Omental fat pad (tissue), 4 donors: ENCODE measurements around the gene C16orf92. TPM values are rescaled to one million over a fixed set of nuclear protein-coding genes. Genes with fewer than 3 reads are reported as not detected.
"Not testable (repeated sequence)": the region's sequence is repeated elsewhere in the genome, so short reads cannot be mapped to it uniquely, and the experiment has no call there.

Source experiments
- ATAC-seq: fragments of 150-250 bp; one replicate; pipeline ENCODE4 v1.9.1; 2016; ENCODE audit warnings: mild to moderate bottlenecking, moderate library complexity; ENCODE audit not compliant: low FRiP score
- DNase-seq: peaks from one replicate; pipeline ENCODE4 v3.0.0-alpha.2; 2019; ENCODE audit warnings: low spot score
- total RNA-seq, 4 donors: library from RNA; depleted of rRNA; stranded (reverse); fragments of >200 nt; gene quantifications; one replicate each; pipeline ENCODE4 v1.1.0, GENCODE V29; 2016
- TF ChIP-seq, protein P1 (sequence below), 3 donors: fragments of 450-650 bp; IDR thresholded peaks; one replicate each; pipeline ENCODE4 v1.5.1; 2016 to 2017; ENCODE audit warnings: antibody characterized with exemption in 3 of 3, mild to moderate bottlenecking in 3 of 3, moderate library complexity in 2 of 3

The C16orf92 gene
- total RNA-seq, 4 donors from 2014 or later = not detected

GRCh38 chr16:30011714-30012504 lies 11.1 kb upstream of the C16orf92 start:
- no peak for DNase-seq
- no peak for ATAC-seq

GRCh38 chr16:30012598-30012997 lies 10.4 kb upstream of the C16orf92 start:
- not testable (repeated sequence) for ATAC-seq, DNase-seq

More at GRCh38 chr16:30011714-30012504, 11.1 kb upstream of the C16orf92 start:
- TF ChIP-seq, protein P1, sequence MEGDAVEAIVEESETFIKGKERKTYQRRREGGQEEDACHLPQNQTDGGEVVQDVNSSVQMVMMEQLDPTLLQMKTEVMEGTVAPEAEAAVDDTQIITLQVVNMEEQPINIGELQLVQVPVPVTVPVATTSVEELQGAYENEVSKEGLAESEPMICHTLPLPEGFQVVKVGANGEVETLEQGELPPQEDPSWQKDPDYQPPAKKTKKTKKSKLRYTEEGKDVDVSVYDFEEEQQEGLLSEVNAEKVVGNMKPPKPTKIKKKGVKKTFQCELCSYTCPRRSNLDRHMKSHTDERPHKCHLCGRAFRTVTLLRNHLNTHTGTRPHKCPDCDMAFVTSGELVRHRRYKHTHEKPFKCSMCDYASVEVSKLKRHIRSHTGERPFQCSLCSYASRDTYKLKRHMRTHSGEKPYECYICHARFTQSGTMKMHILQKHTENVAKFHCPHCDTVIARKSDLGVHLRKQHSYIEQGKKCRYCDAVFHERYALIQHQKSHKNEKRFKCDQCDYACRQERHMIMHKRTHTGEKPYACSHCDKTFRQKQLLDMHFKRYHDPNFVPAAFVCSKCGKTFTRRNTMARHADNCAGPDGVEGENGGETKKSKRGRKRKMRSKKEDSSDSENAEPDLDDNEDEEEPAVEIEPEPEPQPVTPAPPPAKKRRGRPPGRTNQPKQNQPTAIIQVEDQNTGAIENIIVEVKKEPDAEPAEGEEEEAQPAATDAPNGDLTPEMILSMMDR (IDR thresholded peaks at IDR 0.05) = no peak

DNA sequence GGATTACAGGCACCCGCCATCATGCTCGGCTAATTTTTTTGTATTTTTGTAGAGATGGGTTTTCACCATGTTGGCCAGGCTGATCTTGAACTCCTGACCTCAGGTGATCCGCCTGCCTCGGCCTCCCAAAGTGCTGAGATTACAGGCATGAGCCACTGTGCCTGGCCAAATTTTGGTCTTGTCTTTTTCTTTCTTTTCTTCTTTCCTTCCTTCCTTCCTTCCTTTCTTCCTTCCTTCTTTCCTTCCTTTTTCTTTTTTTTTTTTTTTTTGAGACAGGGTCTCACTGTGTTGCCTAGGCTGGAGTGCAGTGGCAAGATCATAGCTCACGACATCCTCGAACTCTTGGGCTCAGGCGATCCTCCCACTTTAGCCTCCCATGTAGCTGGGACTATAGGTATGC lies 7.5 kb upstream of the C16orf92 start:
- not testable (repeated sequence) for ATAC-seq, DNase-seq

DNA sequence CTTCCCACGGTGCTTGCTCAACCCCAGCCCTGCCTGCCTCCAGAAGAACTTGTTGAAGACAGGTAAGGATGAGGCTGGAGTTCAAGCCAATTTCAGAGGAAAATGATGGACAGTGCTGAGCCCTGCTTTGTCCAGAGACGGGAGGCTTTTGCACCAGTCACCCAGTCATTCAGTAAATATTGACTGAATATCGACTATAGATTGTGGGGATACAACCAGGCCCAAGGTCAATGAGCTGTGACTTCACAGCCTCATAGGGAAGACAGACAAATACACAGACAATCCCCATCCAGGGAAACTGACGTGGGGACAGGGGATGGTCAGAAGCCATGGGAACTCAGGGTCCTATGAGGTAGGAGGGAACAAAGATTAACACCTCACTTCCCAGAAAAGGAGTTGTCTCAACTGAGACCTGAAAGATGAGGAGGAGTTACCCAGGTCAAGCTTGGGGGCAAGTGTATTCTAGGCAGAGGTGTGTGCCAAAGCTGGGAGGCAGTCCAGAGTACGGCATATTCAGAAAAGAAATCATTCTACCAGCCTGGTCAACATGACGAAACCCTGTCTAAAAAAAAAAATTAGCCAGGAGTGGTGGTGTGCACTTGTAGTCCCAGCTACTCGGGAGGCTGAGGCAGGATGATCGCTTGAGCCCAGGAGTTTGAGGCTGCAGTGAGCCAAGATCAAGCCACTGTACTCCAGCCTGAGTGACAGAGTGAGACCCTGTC lies 6.3 kb upstream of the C16orf92 start:
- ATAC-seq (no peak), DNase-seq (no peak)
- TF ChIP-seq, protein P1 (IDR thresholded peaks at IDR 0.05) = no peak

DNA sequence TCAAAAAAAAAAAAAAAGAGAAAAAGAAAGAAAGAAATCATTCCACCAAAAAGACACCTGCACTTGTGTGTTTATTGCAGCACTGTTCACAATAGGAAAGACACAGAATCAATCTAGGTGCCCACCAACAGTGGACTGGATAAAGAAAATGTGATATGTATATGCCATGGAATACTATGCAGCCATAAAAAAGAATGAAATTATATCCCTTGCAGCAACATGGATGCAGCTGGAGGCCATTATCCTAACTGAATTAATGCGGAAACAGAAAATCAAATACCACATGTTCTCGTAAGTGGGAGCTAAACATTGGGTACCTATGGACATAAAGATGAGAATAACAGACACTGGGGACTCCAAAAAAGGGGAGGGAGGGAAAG lies 5.7 kb upstream of the C16orf92 start:
- TF ChIP-seq, protein P1 (IDR thresholded peaks at IDR 0.05) = no peak
- ATAC-seq (no peak), DNase-seq (no peak)

DNA sequence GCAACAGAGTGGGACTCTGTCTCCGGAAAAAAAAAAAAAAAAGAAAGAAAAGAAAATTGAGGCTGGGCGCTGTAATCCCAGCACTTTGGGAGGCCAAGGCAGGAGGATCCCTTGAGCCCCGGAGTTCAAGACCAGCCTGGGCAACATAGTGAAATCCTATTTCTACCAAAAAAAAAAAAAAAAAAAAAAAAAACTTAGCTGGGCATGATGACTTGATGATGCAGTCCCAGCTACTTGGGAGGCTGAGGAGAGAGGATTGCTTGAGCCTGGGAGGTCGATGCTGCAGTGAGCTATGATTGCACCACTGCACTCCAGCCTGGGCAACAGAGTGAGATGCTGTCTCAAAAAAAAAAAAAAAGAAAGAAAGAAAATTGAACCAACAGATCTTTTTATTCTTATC lies 5.1 kb upstream of the C16orf92 start:
- ATAC-seq, DNase-seq: not testable (repeated sequence)

DNA sequence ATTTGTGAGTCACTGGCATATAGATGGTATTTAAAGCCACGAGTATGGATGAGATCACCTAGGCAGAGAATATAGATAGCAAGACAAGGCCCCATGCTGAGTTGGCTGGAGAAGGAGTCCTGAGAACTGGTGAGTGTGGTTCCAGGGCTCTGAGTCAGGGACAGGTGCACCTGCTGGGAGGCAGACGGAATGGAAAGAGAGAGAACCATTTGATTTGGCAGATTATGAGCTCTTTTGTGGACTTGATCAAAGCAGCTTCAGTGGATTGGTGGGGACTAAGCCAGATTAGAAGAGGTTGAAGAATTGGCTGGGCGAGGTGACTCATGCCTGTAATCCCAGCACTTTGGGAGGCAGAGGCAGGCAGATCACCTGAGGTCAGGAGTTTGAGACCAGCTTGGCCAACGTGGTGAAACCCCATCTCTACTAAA lies 4.3 kb upstream of the C16orf92 start:
- TF ChIP-seq, protein P1 (IDR thresholded peaks at IDR 0.05) = no peak
- DNase-seq (no peak), ATAC-seq (no peak)

- DNase-seq (no peak), ATAC-seq (no peak)
- TF ChIP-seq, protein P1 (IDR thresholded peaks at IDR 0.05) = no peak
Measured at GRCh38 chr16:30023586-30023985, 588 bp downstream of the C16orf92 start.
